A549 (cell line): Measurements from ENCODE around the gene TRIM56. TPM values are rescaled to one million over a fixed set of nuclear protein-coding genes. Genes with fewer than 3 reads are reported as not detected.

Experiments used
- ATAC-seq, 2 experiments: fragments of 200-7000 bp in 1 of 2; fragments of >200 bp in 1 of 2; cut with Nextera tagmentation in 1 of 2; cut with Tn5 transposase in 1 of 2; 3 replicates each; pipeline versions ENCODE4 v1.8.0 to v1.9.1; 2018 to 2020; ENCODE audit warnings: mild to moderate bottlenecking in 1 of 2, moderate library complexity in 1 of 2
- CTCF ChIA-PET: fragments of 300-600 bp; sonication (Branson Sonifier 250); formaldehyde crosslinking; extraction: SDS; loops from one replicate; lab custom pipeline; 2021; ENCODE audit warnings: antibody characterized with exemption, inconsistent platforms; lab: Yijun Ruan, JAX
- POLR2A ChIA-PET: fragments of 350-600 bp; formaldehyde crosslinking; extraction: SDS; loops from one replicate; lab custom pipeline; 2021; ENCODE audit warnings: antibody characterized with exemption, inconsistent platforms; lab: Yijun Ruan, JAX
- DNase-seq, 2 experiments: peaks; one replicate each; pipeline versions ENCODE4 v3.0.0 to v3.0.0-alpha.2; 2011 to 2016; ENCODE audit warnings: low read depth in 1 of 2, low spot score in 1 of 2
- FAIRE-seq: peaks from 2 replicates; lab custom pipeline; 2011; peaks lifted over from hg19 to GRCh38; lab: Jason Lieb, UNC
- H3K27ac ChIP-seq, 2 experiments: fragments of >200 bp; sonication (Bioruptor Twin); formaldehyde crosslinking; 3 replicates each; pipeline ENCODE4 v1.5.1; 2016 to 2017
- H3K4me1 ChIP-seq: fragments of >200 bp; sonication (Bioruptor Twin); formaldehyde crosslinking; 3 replicates; pipeline ENCODE4 v1.6.1; 2016
- H3K4me2 ChIP-seq: fragments of >200 bp; sonication (Bioruptor Twin); formaldehyde crosslinking; 3 replicates; pipeline ENCODE4 v1.6.1; 2016
- H3K4me3 ChIP-seq: fragments of >200 bp; sonication (Bioruptor Twin); formaldehyde crosslinking; 3 replicates; pipeline ENCODE4 v1.5.1; 2016
- H3K9me3 ChIP-seq: fragments of >200 bp; sonication (Bioruptor Twin); formaldehyde crosslinking; 3 replicates; pipeline ENCODE4 v1.6.1; 2016
- CHD2 ChIP-seq: fragments of 150-350 bp; IDR thresholded peaks from 2 replicates; pipeline ENCODE4 v1.6.1; 2014; ENCODE audit warnings: low read length; ENCODE audit not compliant: partially characterized antibody
- EHMT2 ChIP-seq: fragments of 200-600 bp; sonication (generic); IDR thresholded peaks from 2 replicates; pipeline ENCODE4 v1.6.1; 2016; ENCODE audit warnings: antibody characterized with exemption, low read depth, mild to moderate bottlenecking, moderate library complexity
- MYC ChIP-seq: IDR thresholded peaks from 2 replicates; pipeline ENCODE4 v1.6.1; 2012; ENCODE audit warnings: mild to moderate bottlenecking, inconsistent platforms, low read length, improper control_type of control experiment, borderline replicate concordance
- POLR2AphosphoS2 ChIP-seq: conservative IDR thresholded peaks from 2 replicates; pipeline ENCODE4 v1.6.1; 2012; ENCODE audit warnings: low read length, improper control_type of control experiment, inconsistent platforms
- RCOR1 ChIP-seq: fragments of 150-350 bp; IDR thresholded peaks from 2 replicates; pipeline ENCODE4 v1.6.1; 2014; ENCODE audit warnings: antibody characterized with exemption, low read length, low read depth
- RFX5 ChIP-seq: fragments of 450-650 bp; IDR thresholded peaks from 2 replicates; pipeline ENCODE4 v1.7.1; 2014; ENCODE audit warnings: antibody characterized with exemption, mild to moderate bottlenecking, moderate library complexity
- TFCP2L1 ChIP-seq: fragments of 250-450 bp; sonication (Bioruptor Pico); IDR thresholded peaks from 2 replicates; pipeline ENCODE4 v1.5.0; 2021; ENCODE audit warnings: mild to moderate bottlenecking
- TP53 ChIP-seq: fragments of 250-450 bp; sonication (Bioruptor Pico); IDR thresholded peaks from 2 replicates; pipeline ENCODE4 v1.5.0; 2021; ENCODE audit warnings: mild to moderate bottlenecking, moderate library complexity
- WGBS: methylation state at CpG from one replicate; pipeline ENCODE4 v1.1.6; 2017; ENCODE audit errors: missing lambda C conversion rate; 5-methylcytosine and 5-hydroxymethylcytosine counted together
- polyA plus RNA-seq, 4 experiments: library from polyadenylated mRNA; depleted of rRNA in 3 of 4; stranded (reverse); fragments of >200 nt; fragmentation: RNase III in 1 of 4; extraction: RNeasy Plus Mini Kit Qiagen cat#74134 plus additional on column Dnase treatment in 1 of 4; gene quantifications; 2 replicates in 3 of 4; 3 replicates in 1 of 4; pipeline ENCODE4 v1.2.3, GENCODE V29; 2011 to 2017
- TF ChIP-seq, protein P1 (sequence below): fragments of 150-350 bp; IDR thresholded peaks from 2 replicates; pipeline ENCODE4 v1.6.1; 2014; ENCODE audit warnings: low read depth, mild to moderate bottlenecking, low read length
- TF ChIP-seq, protein P2 (sequence below): fragments of 200-600 bp; sonication (generic); IDR thresholded peaks from 2 replicates; pipeline ENCODE4 v1.6.1; 2016; ENCODE audit warnings: antibody characterized with exemption, mild to moderate bottlenecking, moderate library complexity
- TF ChIP-seq, protein P3 (sequence below): fragments of 250-450 bp; sonication (Bioruptor Pico); IDR thresholded peaks from 2 replicates; pipeline ENCODE4 v1.5.0; 2021; ENCODE audit warnings: mild to moderate bottlenecking, moderate library complexity, borderline replicate concordance

Gene TRIM56
- polyA plus RNA-seq, 2 of the 4 experiments (the other 2 are of a cell fraction): 3.9 to 16.5 TPM

DNA sequence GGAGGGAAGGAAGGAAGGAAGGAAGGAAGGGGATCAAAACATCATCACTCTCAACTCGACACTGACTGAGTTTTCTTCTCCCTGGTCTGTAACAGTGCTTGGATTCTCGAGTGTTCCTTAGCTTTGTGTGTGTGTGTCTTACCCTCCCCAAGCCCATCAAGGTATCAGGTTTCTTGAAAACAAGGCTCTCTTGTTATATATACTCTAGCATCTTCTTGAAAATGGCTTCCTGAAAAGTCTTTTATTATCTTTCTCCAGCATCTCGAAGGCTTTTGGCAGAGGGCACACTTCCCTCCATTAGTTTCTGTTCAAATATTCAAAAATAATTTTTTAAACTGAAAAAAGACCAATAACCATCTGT lies 55.0 kb downstream of the TRIM56 start (continued):
- TF ChIP-seq EHMT2 (no peak), TP53 (CRISPR knock-in tag) (no peak), RFX5 (no peak), CHD2 (no peak), RCOR1 (no peak), TFCP2L1 (peak; percentile 60; the same call in 1 of the 2 replicates), MYC (no peak)
- TF ChIP-seq, protein P1, sequence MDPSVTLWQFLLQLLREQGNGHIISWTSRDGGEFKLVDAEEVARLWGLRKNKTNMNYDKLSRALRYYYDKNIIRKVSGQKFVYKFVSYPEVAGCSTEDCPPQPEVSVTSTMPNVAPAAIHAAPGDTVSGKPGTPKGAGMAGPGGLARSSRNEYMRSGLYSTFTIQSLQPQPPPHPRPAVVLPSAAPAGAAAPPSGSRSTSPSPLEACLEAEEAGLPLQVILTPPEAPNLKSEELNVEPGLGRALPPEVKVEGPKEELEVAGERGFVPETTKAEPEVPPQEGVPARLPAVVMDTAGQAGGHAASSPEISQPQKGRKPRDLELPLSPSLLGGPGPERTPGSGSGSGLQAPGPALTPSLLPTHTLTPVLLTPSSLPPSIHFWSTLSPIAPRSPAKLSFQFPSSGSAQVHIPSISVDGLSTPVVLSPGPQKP: no peak
- TF ChIP-seq, protein P2, sequence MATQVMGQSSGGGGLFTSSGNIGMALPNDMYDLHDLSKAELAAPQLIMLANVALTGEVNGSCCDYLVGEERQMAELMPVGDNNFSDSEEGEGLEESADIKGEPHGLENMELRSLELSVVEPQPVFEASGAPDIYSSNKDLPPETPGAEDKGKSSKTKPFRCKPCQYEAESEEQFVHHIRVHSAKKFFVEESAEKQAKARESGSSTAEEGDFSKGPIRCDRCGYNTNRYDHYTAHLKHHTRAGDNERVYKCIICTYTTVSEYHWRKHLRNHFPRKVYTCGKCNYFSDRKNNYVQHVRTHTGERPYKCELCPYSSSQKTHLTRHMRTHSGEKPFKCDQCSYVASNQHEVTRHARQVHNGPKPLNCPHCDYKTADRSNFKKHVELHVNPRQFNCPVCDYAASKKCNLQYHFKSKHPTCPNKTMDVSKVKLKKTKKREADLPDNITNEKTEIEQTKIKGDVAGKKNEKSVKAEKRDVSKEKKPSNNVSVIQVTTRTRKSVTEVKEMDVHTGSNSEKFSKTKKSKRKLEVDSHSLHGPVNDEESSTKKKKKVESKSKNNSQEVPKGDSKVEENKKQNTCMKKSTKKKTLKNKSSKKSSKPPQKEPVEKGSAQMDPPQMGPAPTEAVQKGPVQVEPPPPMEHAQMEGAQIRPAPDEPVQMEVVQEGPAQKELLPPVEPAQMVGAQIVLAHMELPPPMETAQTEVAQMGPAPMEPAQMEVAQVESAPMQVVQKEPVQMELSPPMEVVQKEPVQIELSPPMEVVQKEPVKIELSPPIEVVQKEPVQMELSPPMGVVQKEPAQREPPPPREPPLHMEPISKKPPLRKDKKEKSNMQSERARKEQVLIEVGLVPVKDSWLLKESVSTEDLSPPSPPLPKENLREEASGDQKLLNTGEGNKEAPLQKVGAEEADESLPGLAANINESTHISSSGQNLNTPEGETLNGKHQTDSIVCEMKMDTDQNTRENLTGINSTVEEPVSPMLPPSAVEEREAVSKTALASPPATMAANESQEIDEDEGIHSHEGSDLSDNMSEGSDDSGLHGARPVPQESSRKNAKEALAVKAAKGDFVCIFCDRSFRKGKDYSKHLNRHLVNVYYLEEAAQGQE: no peak

DNA sequence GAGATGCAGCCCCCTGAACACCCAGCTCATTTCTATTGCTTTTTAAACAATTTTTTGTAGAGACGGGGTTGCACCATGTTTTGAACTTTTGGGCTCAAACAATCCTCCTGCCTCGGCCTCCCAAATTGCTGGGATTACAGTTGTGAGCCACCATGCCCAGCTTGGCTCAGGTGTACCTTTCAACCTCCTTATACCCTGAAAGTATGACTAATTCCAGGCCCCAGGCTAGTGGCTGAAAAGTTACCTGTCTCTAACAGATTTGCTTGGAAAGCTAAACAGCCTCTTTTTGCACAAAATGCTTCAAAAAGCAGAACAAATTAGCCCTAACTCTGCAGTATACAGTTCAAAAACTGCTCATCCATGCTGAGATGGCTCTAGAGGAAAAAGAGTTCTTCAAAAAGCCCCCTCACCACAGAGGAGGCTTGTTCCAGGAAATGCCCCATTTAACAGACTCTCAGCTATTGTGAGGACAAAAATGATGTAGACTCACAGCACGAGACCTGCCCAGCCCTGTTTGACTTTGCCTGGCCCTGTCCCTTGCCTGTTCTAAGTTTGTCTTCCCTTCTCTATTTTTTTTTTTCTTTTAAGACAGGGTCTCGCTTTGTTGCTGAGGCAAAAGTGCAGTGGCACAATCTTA lies 55.6 kb downstream of the TRIM56 start:
- Histone ChIP-seq H3K4me3 (no peak overlapping the region), H3K4me2 (no peak overlapping the region), H3K9me3 (no peaks in the 10 kb centered on the region), H3K27ac (peak overlapping the region; percentile 38 to 88; a peak in 4 of 6 replicates), H3K4me1 (peaks cover 39% of the 10 kb centered on the region)
- peak; percentile 12 to 15; a peak in 3 of 6 replicates for ATAC-seq
- 85% methylated on average over 4 of the region's 4 CpGs for WGBS
- FAIRE-seq: no peak
- DNase-seq: no peak
- TF ChIP-seq POLR2AphosphoS2 (peak; percentile 40; the same call in 1 of the 2 replicates), CHD2 (peak; percentile 32)
- TF ChIP-seq, protein P3, sequence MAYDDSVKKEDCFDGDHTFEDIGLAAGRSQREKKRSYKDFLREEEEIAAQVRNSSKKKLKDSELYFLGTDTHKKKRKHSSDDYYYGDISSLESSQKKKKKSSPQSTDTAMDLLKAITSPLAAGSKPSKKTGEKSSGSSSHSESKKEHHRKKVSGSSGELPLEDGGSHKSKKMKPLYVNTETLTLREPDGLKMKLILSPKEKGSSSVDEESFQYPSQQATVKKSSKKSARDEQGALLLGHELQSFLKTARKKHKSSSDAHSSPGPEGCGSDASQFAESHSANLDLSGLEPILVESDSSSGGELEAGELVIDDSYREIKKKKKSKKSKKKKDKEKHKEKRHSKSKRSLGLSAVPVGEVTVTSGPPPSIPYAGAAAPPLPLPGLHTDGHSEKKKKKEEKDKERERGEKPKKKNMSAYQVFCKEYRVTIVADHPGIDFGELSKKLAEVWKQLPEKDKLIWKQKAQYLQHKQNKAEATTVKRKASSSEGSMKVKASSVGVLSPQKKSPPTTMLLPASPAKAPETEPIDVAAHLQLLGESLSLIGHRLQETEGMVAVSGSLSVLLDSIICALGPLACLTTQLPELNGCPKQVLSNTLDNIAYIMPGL (CRISPR knock-in tag): no peak
- CTCF ChIA-PET: interaction anchor here (0.6 to 32.8 kb wide), 14 partner anchors 17 to 246 kb away, joined by 3 to 600 read pairs (median 4); partner anchors contain the start of genes AP1S1 and VGF
- POLR2A ChIA-PET: interaction anchor here (0.5 to 0.7 kb wide), 2 partner anchors 14 to 15 kb away, joined by 3 read pairs; no protein-coding TSS in a partner anchor

Other genes with a start within 250 kb of the TRIM56 start
- 6.2 and 7.0 TPM in 2 replicates for gene SLC12A9, start 232.8 kb upstream of the TRIM56 start, polyA plus RNA-seq (2011; rRNA removed)
- 12.1 to 14.3 TPM (median 13.4 TPM) in 3 replicates for gene SLC12A9, start 232.8 kb upstream of the TRIM56 start, polyA plus RNA-seq (2017; fragmentation: RNase III; extraction: RNeasy Plus Mini Kit Qiagen cat#74134 plus additional on column Dnase treatment)
- gene TRIP6, start 218.1 kb upstream of the TRIM56 start, polyA plus RNA-seq (2011; rRNA removed): 14.8 and 18.0 TPM in 2 replicates
- gene TRIP6, start 218.1 kb upstream of the TRIM56 start, polyA plus RNA-seq (2017; fragmentation: RNase III; extraction: RNeasy Plus Mini Kit Qiagen cat#74134 plus additional on column Dnase treatment): 38.2 to 38.5 TPM (median 38.3 TPM) in 3 replicates
- 49.9 and 52.2 TPM in 2 replicates for gene SRRT, start 210.4 kb upstream of the TRIM56 start, polyA plus RNA-seq (2011; rRNA removed)
- 153 to 194 TPM (median 182 TPM) in 3 replicates for gene SRRT, start 210.4 kb upstream of the TRIM56 start, polyA plus RNA-seq (2017; fragmentation: RNase III; extraction: RNeasy Plus Mini Kit Qiagen cat#74134 plus additional on column Dnase treatment)
- gene UFSP1, start 195.8 kb upstream of the TRIM56 start, polyA plus RNA-seq (2011; rRNA removed): 1.1 and 1.9 TPM in 2 replicates
- 6.1 to 7.1 TPM (median 6.9 TPM) in 3 replicates for gene UFSP1, start 195.8 kb upstream of the TRIM56 start, polyA plus RNA-seq (2017; fragmentation: RNase III; extraction: RNeasy Plus Mini Kit Qiagen cat#74134 plus additional on column Dnase treatment)
- 0.17 and 0.26 TPM in 2 replicates for gene ACHE, start 189.6 kb upstream of the TRIM56 start, polyA plus RNA-seq (2011; rRNA removed)
- 0.62 to 0.92 TPM (median 0.69 TPM) in 3 replicates for gene ACHE, start 189.6 kb upstream of the TRIM56 start, polyA plus RNA-seq (2017; fragmentation: RNase III; extraction: RNeasy Plus Mini Kit Qiagen cat#74134 plus additional on column Dnase treatment)
- 4.0 and 4.4 TPM in 2 replicates for gene MUC3A, start 135.9 kb upstream of the TRIM56 start, polyA plus RNA-seq (2011; rRNA removed)
- gene MUC3A, start 135.9 kb upstream of the TRIM56 start, polyA plus RNA-seq (2017; fragmentation: RNase III; extraction: RNeasy Plus Mini Kit Qiagen cat#74134 plus additional on column Dnase treatment): 6.9 to 8.1 TPM (median 7.3 TPM) in 3 replicates
- 1.2 and 1.8 TPM in 2 replicates for gene MUC12, start 115.9 kb upstream of the TRIM56 start, polyA plus RNA-seq (2011; rRNA removed)
- 2.0 to 2.7 TPM (median 2.4 TPM) in 3 replicates for gene MUC12, start 115.9 kb upstream of the TRIM56 start, polyA plus RNA-seq (2017; fragmentation: RNase III; extraction: RNeasy Plus Mini Kit Qiagen cat#74134 plus additional on column Dnase treatment)
- gene MUC17, start 65.4 kb upstream of the TRIM56 start, polyA plus RNA-seq (2011; rRNA removed): 0.01 and 0.03 TPM in 2 replicates
- not detected in 3 replicates for gene MUC17, start 65.4 kb upstream of the TRIM56 start, polyA plus RNA-seq (2017; fragmentation: RNase III; extraction: RNeasy Plus Mini Kit Qiagen cat#74134 plus additional on column Dnase treatment)
- 300 and 355 TPM in 2 replicates for gene SERPINE1, start 41.6 kb downstream of the TRIM56 start, polyA plus RNA-seq (2011; rRNA removed)
- 286 to 399 TPM (median 346 TPM) in 3 replicates for gene SERPINE1, start 41.6 kb downstream of the TRIM56 start, polyA plus RNA-seq (2017; fragmentation: RNase III; extraction: RNeasy Plus Mini Kit Qiagen cat#74134 plus additional on column Dnase treatment)
- 107 and 128 TPM in 2 replicates for gene AP1S1, start 69.0 kb downstream of the TRIM56 start, polyA plus RNA-seq (2011; rRNA removed)
- gene AP1S1, start 69.0 kb downstream of the TRIM56 start, polyA plus RNA-seq (2017; fragmentation: RNase III; extraction: RNeasy Plus Mini Kit Qiagen cat#74134 plus additional on column Dnase treatment): 181 to 187 TPM (median 182 TPM) in 3 replicates
- gene VGF, start 80.1 kb downstream of the TRIM56 start, polyA plus RNA-seq (2011; rRNA removed): 0.16 and 0.21 TPM in 2 replicates
- 1.4 to 2.7 TPM (median 2.0 TPM) in 3 replicates for gene VGF, start 80.1 kb downstream of the TRIM56 start, polyA plus RNA-seq (2017; fragmentation: RNase III; extraction: RNeasy Plus Mini Kit Qiagen cat#74134 plus additional on column Dnase treatment)
- 0.03 and 0.05 TPM in 2 replicates for gene NAT16, start 94.8 kb downstream of the TRIM56 start, polyA plus RNA-seq (2011; rRNA removed)
- 0.07 to 0.12 TPM in 2 of 3 replicates, not detected in the other for gene NAT16, start 94.8 kb downstream of the TRIM56 start, polyA plus RNA-seq (2017; fragmentation: RNase III; extraction: RNeasy Plus Mini Kit Qiagen cat#74134 plus additional on column Dnase treatment)
- 0.11 and 0.14 TPM in 2 replicates for gene MOGAT3, start 115.6 kb downstream of the TRIM56 start, polyA plus RNA-seq (2011; rRNA removed)
- gene MOGAT3, start 115.6 kb downstream of the TRIM56 start, polyA plus RNA-seq (2017; fragmentation: RNase III; extraction: RNeasy Plus Mini Kit Qiagen cat#74134 plus additional on column Dnase treatment): 0.09 TPM in 1 of 3 replicates, not detected in the others
- 21.1 and 26.0 TPM in 2 replicates for gene PLOD3, start 132.1 kb downstream of the TRIM56 start, polyA plus RNA-seq (2011; rRNA removed)
- 48.7 to 52.8 TPM (median 50.6 TPM) in 3 replicates for gene PLOD3, start 132.1 kb downstream of the TRIM56 start, polyA plus RNA-seq (2017; fragmentation: RNase III; extraction: RNeasy Plus Mini Kit Qiagen cat#74134 plus additional on column Dnase treatment)
- 29.5 and 33.2 TPM in 2 replicates for gene ZNHIT1, start 132.7 kb downstream of the TRIM56 start, polyA plus RNA-seq (2011; rRNA removed)
- 55.6 to 56.4 TPM (median 55.9 TPM) in 3 replicates for gene ZNHIT1, start 132.7 kb downstream of the TRIM56 start, polyA plus RNA-seq (2017; fragmentation: RNase III; extraction: RNeasy Plus Mini Kit Qiagen cat#74134 plus additional on column Dnase treatment)
- 9.6 and 12.0 TPM in 2 replicates for gene CLDN15, start 152.3 kb downstream of the TRIM56 start, polyA plus RNA-seq (2011; rRNA removed)
- gene CLDN15, start 152.3 kb downstream of the TRIM56 start, polyA plus RNA-seq (2017; fragmentation: RNase III; extraction: RNeasy Plus Mini Kit Qiagen cat#74134 plus additional on column Dnase treatment): 11.2 to 14.4 TPM (median 12.9 TPM) in 3 replicates
- gene FIS1, start 159.6 kb downstream of the TRIM56 start, polyA plus RNA-seq (2011; rRNA removed): 111 TPM in 2 replicates
- 155 to 161 TPM (median 159 TPM) in 3 replicates for gene FIS1, start 159.6 kb downstream of the TRIM56 start, polyA plus RNA-seq (2017; fragmentation: RNase III; extraction: RNeasy Plus Mini Kit Qiagen cat#74134 plus additional on column Dnase treatment)
- 58.4 and 66.5 TPM in 2 replicates for gene IFT22, start 236.3 kb downstream of the TRIM56 start, polyA plus RNA-seq (2011; rRNA removed)
- gene IFT22, start 236.3 kb downstream of the TRIM56 start, polyA plus RNA-seq (2017; fragmentation: RNase III; extraction: RNeasy Plus Mini Kit Qiagen cat#74134 plus additional on column Dnase treatment): 49.9 to 51.4 TPM (median 50.5 TPM) in 3 replicates